Cardiac septum (tissue), 1 donor: ENCODE data around the gene PDLIM4. TPM values are rescaled to one million over a fixed set of nuclear protein-coding genes. Genes with fewer than 3 reads are reported as not detected.

Experiments
- microRNA-seq: library from miRNA; unstranded; fragments of <30 nt; microRNA quantifications from one replicate; pipeline ENCODE4 v1.2.0, GENCODE V29; 2020
- total RNA-seq: library from RNA; stranded (reverse); fragmentation: NEBNext Ultra II Directional; extraction: Animal tissue kit (Norgen Biotek cat#: 25700); gene quantifications from one replicate; pipeline ENCODE4 v1.2.1, GENCODE V29; 2021
- donor health status: DM: no; HTN: no; CAD: no.

PDLIM4 gene
- total RNA-seq, 1 donor from 2014 or later = 8.8 TPM

Small RNAs within 50 kb of the gene (microRNA-seq; reads per million reads assigned to microRNA genes)
- gene MIR6830 = not detected

Other genes starting within 250 kb of the PDLIM4 start
- gene ACSL6, start 246.0 kb upstream of the PDLIM4 start, total RNA-seq = 4.5 TPM
- gene IL3, start 197.0 kb upstream of the PDLIM4 start, total RNA-seq = not detected
- not detected for gene CSF2, start 183.9 kb upstream of the PDLIM4 start, total RNA-seq
- gene P4HA2, start 29.8 kb upstream of the PDLIM4 start, total RNA-seq = 50.5 TPM
- 2.2 TPM for gene SLC22A4, start 36.7 kb downstream of the PDLIM4 start, total RNA-seq
- 9.2 TPM for gene SLC22A5, start 112.0 kb downstream of the PDLIM4 start, total RNA-seq
- gene IRF1, start 233.1 kb downstream of the PDLIM4 start, total RNA-seq = 19.9 TPM